Neural progenitor cell (in vitro differentiated cells): ENCODE measurements around the gene KCNJ16. TPM values are rescaled to one million over a fixed set of nuclear protein-coding genes. Genes with fewer than 3 reads are reported as not detected.

Source experiments
- DNase-seq: peaks from one replicate; pipeline ENCODE4 v3.0.0-alpha.2; 2016; ENCODE audit warnings: low spot score
- H2AFZ ChIP-seq: fragments of 200-600 bp; sonication (generic); replicated peaks from 2 replicates; pipeline ENCODE4 v1.6.1; 2016; ENCODE audit warnings: antibody characterized with exemption
- H3F3A ChIP-seq: fragments of 200-600 bp; sonication (generic); 2 replicates; pipeline ENCODE4 v1.6.1; 2016; ENCODE audit warnings: antibody characterized with exemption, low read depth
- H3K27ac ChIP-seq: fragments of 200-600 bp; sonication (generic); 2 replicates; pipeline ENCODE4 v1.5.1; 2016; ENCODE audit warnings: mild to moderate bottlenecking
- H3K27me3 ChIP-seq: fragments of 200-600 bp; sonication (generic); 2 replicates; pipeline ENCODE4 v1.6.1; 2016; ENCODE audit warnings: mild to moderate bottlenecking, moderate library complexity
- H3K36me3 ChIP-seq: fragments of 200-600 bp; sonication (generic); 2 replicates; pipeline ENCODE4 v1.5.1; 2016
- H3K4me1 ChIP-seq: fragments of 200-600 bp; sonication (generic); 2 replicates; pipeline ENCODE4 v1.6.1; 2016; ENCODE audit warnings: mixed run types
- H3K4me2 ChIP-seq: fragments of 200-600 bp; sonication (generic); 2 replicates; pipeline ENCODE4 v1.6.1; 2016
- H3K4me3 ChIP-seq: fragments of 200-600 bp; sonication (generic); 2 replicates; pipeline ENCODE4 v1.5.1; 2016
- H3K79me2 ChIP-seq: fragments of 200-600 bp; sonication (generic); 2 replicates; pipeline ENCODE4 v1.6.1; 2016; ENCODE audit warnings: low read depth
- H3K9ac ChIP-seq: fragments of 200-600 bp; sonication (generic); 2 replicates; pipeline ENCODE4 v1.6.1; 2016
- H3K9me3 ChIP-seq: fragments of 200-600 bp; sonication (generic); 2 replicates; pipeline ENCODE4 v1.5.1; 2016; ENCODE audit warnings: low read depth
- H4K20me1 ChIP-seq: fragments of 200-600 bp; sonication (generic); 2 replicates; pipeline ENCODE4 v1.6.1; 2016; ENCODE audit warnings: low read depth
- H3K27ac Mint-ChIP-seq: 3 replicates; pipeline ENCODE4 v1.8.0; 2021; ENCODE audit warnings: mixed read lengths
- H3K27me3 Mint-ChIP-seq: 2 replicates; pipeline ENCODE4 v1.8.0; 2022; ENCODE audit warnings: low read depth, mild to moderate bottlenecking, inconsistent platforms, moderate library complexity, mixed read lengths; ENCODE audit not compliant: insufficient read depth
- H3K36me3 Mint-ChIP-seq: 3 replicates; pipeline ENCODE4 v1.8.0; 2021; ENCODE audit warnings: mixed read lengths
- H3K4me1 Mint-ChIP-seq: 3 replicates; pipeline ENCODE4 v1.8.0; 2021; ENCODE audit warnings: mixed read lengths
- H3K4me3 Mint-ChIP-seq: 3 replicates; pipeline ENCODE4 v1.8.0; 2021; ENCODE audit warnings: mild to moderate bottlenecking, moderate library complexity, mixed read lengths
- H3K9me3 Mint-ChIP-seq: 3 replicates; pipeline ENCODE4 v1.8.0; 2020; ENCODE audit warnings: mixed read lengths
- CTCF ChIP-seq: fragments of 200-600 bp; sonication (generic); IDR thresholded peaks from 2 replicates; pipeline ENCODE4 v1.5.1; 2017; ENCODE audit warnings: antibody characterized with exemption, mild to moderate bottlenecking
- EZH2 ChIP-seq: fragments of 200-600 bp; sonication (generic); IDR thresholded peaks from 2 replicates; pipeline ENCODE4 v1.6.1; 2017; ENCODE audit warnings: antibody characterized with exemption, mild to moderate bottlenecking, moderate library complexity
- EZH2phosphoT487 ChIP-seq: fragments of 200-600 bp; sonication (generic); IDR thresholded peaks from 2 replicates; pipeline ENCODE4 v1.6.1; 2017; ENCODE audit warnings: antibody characterized with exemption
- total RNA-seq: library from RNA; depleted of rRNA; stranded (reverse); fragments of >200 nt; gene quantifications from 2 replicates; pipeline ENCODE4 v1.2.3, GENCODE V29; 2015; ENCODE audit warnings: low replicate concordance

The KCNJ16 gene
- total RNA-seq, 1 donor from 2014 or later: not detected

- H4K20me1 ChIP-seq: no peaks in the 10 kb centered on the region
- H2AFZ ChIP-seq: no peak overlapping the region
- no peaks in the 10 kb centered on the region for H3K27me3 ChIP-seq
- Mint-ChIP-seq H3K4me3 (no peak overlapping the region), H3K27ac (no peak overlapping the region), H3K27me3 (no peaks in the 10 kb centered on the region), H3K4me1 (no peaks in the 10 kb centered on the region), H3K36me3 (no peaks in the 10 kb centered on the region), H3K9me3 (no peaks in the 10 kb centered on the region)
- H3K27ac ChIP-seq: no peak overlapping the region
- H3K36me3 ChIP-seq: no peaks in the 10 kb centered on the region
- no peak for TF ChIP-seq EZH2phosphoT487
- no peaks in the 10 kb centered on the region for H3K9me3 ChIP-seq
- no peak overlapping the region for H3K4me3 ChIP-seq
- no peak for DNase-seq
- no peak overlapping the region for H3K4me2 ChIP-seq
- H3K79me2 ChIP-seq: no peaks in the 10 kb centered on the region
- H3F3A ChIP-seq: no peaks in the 10 kb centered on the region
- H3K4me1 ChIP-seq: no peaks in the 10 kb centered on the region
- H3K9ac ChIP-seq: no peak overlapping the region
Measured at GRCh38 chr17:70047619-70048419, 27.2 kb upstream of the KCNJ16 start.

DNA sequence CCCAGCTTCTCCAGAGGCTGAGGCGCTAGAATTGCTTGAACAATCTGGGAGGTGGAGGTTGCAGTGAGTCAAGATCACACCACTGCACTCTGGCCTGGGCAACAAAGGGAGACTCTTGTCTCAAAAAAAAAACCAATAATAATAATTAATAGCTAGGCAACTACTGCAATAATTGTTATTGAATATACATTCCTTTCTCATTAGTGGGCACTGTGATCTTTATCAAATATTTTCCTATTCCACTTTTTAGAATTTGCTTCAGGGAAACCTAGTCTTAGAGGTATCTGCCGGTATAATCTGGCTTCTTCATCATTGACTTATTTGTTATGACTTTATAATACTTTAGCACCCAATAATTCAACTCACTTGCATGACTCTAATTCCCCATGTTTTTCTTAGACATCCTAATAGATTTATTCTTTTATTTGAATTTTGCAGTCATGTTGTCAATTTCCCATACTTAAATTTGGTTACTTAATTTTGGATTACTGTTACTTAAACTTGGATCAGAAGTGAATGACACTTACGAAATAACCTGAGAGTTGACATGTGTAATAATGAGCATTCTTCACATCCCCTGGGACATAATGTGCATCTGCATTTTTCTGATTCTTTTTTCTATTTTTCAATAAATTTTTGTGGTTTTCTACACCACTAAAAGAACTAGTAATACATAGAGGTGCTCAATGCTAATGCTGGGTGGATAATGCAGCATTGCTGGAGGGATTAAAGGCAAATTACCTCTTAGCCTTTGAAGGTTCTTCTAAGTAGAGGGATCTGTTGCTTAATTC is 25.0 kb upstream of the KCNJ16 start:
- H3K4me1 ChIP-seq: peaks cover 2% of the 10 kb centered on the region
- H3K27me3 ChIP-seq: no peaks in the 10 kb centered on the region
- no peak overlapping the region for H2AFZ ChIP-seq
- no peaks in the 10 kb centered on the region for H3K9me3 ChIP-seq
- Mint-ChIP-seq H3K4me1 (no peaks in the 10 kb centered on the region), H3K27me3 (no peaks in the 10 kb centered on the region), H3K9me3 (no peaks in the 10 kb centered on the region), H3K4me3 (no peak overlapping the region), H3K36me3 (no peaks in the 10 kb centered on the region), H3K27ac (no peak overlapping the region)
- H3K9ac ChIP-seq: no peak overlapping the region
- H3K27ac ChIP-seq: no peak overlapping the region
- no peaks in the 10 kb centered on the region for H3F3A ChIP-seq
- TF ChIP-seq CTCF: no peak
- no peak for TF ChIP-seq EZH2phosphoT487
- no peak for TF ChIP-seq EZH2
- H3K36me3 ChIP-seq: no peaks in the 10 kb centered on the region
- no peaks in the 10 kb centered on the region for H4K20me1 ChIP-seq
- no peak overlapping the region for H3K4me3 ChIP-seq
- H3K79me2 ChIP-seq: no peaks in the 10 kb centered on the region
- no peak for DNase-seq
- no peak overlapping the region for H3K4me2 ChIP-seq

DNA sequence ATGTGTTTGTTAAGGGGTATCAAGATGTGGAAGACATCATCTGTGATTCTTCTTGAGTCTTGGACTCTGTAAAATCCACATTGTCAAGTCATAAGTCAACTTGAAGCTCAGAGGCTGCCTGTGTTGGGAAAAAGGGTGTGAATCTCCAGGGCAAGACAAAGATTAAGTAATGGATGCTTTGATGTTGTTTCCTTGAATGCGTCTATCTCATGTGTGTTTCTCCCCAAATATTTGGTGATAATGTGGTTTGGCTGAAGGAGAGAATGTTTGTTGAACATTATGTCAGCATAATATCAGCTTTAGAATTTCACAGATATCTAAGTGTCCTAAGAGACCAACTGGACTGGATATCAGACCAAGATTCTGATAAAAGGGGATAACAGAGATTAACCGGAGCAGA is 24.1 kb upstream of the KCNJ16 start:
- H3K27me3 Mint-ChIP-seq: no peaks in the 10 kb centered on the region
- Histone ChIP-seq H3K4me3 (no peak overlapping the region), H3K27ac (no peak overlapping the region), H3K36me3 (no peaks in the 10 kb centered on the region), H2AFZ (no peak overlapping the region), H3K9me3 (no peaks in the 10 kb centered on the region), H4K20me1 (no peaks in the 10 kb centered on the region), H3K9ac (no peak overlapping the region), H3K79me2 (no peaks in the 10 kb centered on the region), H3K27me3 (no peaks in the 10 kb centered on the region), H3K4me2 (no peak overlapping the region), H3K4me1 (peaks cover 11% of the 10 kb centered on the region), H3F3A (no peaks in the 10 kb centered on the region)
- no peak overlapping the region for H3K4me3 Mint-ChIP-seq
- TF ChIP-seq EZH2phosphoT487 (no peak), CTCF (no peak), EZH2 (no peak)
- no peaks in the 10 kb centered on the region for H3K36me3 Mint-ChIP-seq
- H3K9me3 Mint-ChIP-seq: no peaks in the 10 kb centered on the region
- H3K27ac Mint-ChIP-seq: no peak overlapping the region
- no peak for DNase-seq
- peaks cover 7% of the 10 kb centered on the region for H3K4me1 Mint-ChIP-seq
